Measurements from ENCODE around the gene POLR3E. TPM values are rescaled to one million over a fixed set of nuclear protein-coding genes. Genes with fewer than 3 reads are reported as not detected.

POLR3E gene
- total and polyA plus RNA-seq, 2 donors (not counting 1 experiment from before 2014, with no cell fraction given) = 97.1 to 98.4 TPM

DNA sequence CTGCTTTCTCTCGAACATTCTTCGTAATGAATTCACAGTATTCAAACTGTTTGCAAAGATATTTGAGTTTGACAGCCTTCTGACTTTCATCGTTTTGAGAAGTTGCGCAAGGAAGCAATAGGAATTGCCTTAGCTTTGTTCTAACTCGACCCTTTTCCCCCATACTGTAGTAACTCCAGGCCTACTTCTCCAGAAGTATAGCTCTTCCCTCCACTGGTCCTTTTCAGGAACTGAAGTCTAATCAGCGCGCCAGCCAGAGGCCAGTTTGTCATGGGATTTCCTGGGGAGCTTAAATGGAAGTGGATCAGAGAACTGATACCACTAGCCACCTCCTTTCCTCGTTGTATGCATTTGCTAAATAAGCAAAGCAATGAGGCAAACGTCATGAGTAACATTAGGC, 49.3 kb downstream of the POLR3E start:
- Histone ChIP-seq H3K4me2 (replicated peaks; ENCODE audit: low read depth, low read length, poor library complexity, severe bottlenecking) (no peak overlapping the region), H3K9ac (ENCODE audit: low read length) (no peak overlapping the region), H3K4me3 (ENCODE audit: control extremely low read depth in 1 of 5, extremely low read depth in 1 of 5, insufficient read depth in 1 of 5, low read depth in 2 of 5, low read length in 4 of 5) (no peak overlapping the region), H3K27ac (ENCODE audit: low read length in 2 of 2) (no peak overlapping the region), H3K36me3 (replicated peaks in 1 of 2; ENCODE audit: control extremely low read depth in 1 of 2, control insufficient read depth in 1 of 2, extremely low read depth in 1 of 2, insufficient read depth in 2 of 2, low read length in 1 of 2) (peaks cover 0 to 18% of the 10 kb centered on the region in 2 experiments), H2AFZ (ENCODE audit: insufficient read depth, low read depth, low read length, poor library complexity, severe bottlenecking) (no peak overlapping the region), H3K9me3 (ENCODE audit: control extremely low read depth in 1 of 3, control insufficient read depth in 2 of 3, insufficient read depth in 1 of 3, low read length in 2 of 3) (peaks cover 0 to under 1% (median 0%) of the 10 kb centered on the region in 3 donors), H4K20me1 (ENCODE audit: control insufficient read depth, insufficient read depth, low read length, poor library complexity, severe bottlenecking) (no peaks in the 10 kb centered on the region), H3K4me1 (ENCODE audit: control insufficient read depth in 2 of 2, insufficient read depth in 2 of 2, low read length in 2 of 2) (no peaks in the 10 kb centered on the region), H3K79me2 (ENCODE audit: control insufficient read depth, insufficient read depth, low read length) (no peaks in the 10 kb centered on the region), H3K27me3 (replicated peaks in 1 of 4; ENCODE audit: control extremely low read depth in 1 of 4, control insufficient read depth in 3 of 4, insufficient read depth in 4 of 4, low read length in 3 of 4) (no peaks in the 10 kb centered on the region)
- CTCF ChIA-PET = no interaction called here
- H3K9me3 Mint-ChIP-seq (ENCODE audit: insufficient read depth) = no peaks in the 10 kb centered on the region
- no peak for DNase-seq
- no peak for ATAC-seq (ENCODE audit: low read depth)
- no peak overlapping the region for H3K4me3 Mint-ChIP-seq
- WGBS (ENCODE audit: insufficient coverage) = 89% methylated on average over 5 of the region's 9 CpGs
- no peaks in the 10 kb centered on the region for H3K4me1 Mint-ChIP-seq
- H3K27me3 Mint-ChIP-seq = no peaks in the 10 kb centered on the region
- intact Hi-C loops (cut with micrococcal nuclease) = no loop called here
- POLR2A ChIA-PET = no interaction called here
- no peak overlapping the region for H3K27ac Mint-ChIP-seq
- TF ChIP-seq, protein P1, sequence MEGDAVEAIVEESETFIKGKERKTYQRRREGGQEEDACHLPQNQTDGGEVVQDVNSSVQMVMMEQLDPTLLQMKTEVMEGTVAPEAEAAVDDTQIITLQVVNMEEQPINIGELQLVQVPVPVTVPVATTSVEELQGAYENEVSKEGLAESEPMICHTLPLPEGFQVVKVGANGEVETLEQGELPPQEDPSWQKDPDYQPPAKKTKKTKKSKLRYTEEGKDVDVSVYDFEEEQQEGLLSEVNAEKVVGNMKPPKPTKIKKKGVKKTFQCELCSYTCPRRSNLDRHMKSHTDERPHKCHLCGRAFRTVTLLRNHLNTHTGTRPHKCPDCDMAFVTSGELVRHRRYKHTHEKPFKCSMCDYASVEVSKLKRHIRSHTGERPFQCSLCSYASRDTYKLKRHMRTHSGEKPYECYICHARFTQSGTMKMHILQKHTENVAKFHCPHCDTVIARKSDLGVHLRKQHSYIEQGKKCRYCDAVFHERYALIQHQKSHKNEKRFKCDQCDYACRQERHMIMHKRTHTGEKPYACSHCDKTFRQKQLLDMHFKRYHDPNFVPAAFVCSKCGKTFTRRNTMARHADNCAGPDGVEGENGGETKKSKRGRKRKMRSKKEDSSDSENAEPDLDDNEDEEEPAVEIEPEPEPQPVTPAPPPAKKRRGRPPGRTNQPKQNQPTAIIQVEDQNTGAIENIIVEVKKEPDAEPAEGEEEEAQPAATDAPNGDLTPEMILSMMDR (IDR thresholded peaks at IDR 0.05) = no peak
- TF ChIP-seq EZH2 (IDR thresholded peaks at IDR 0.05; ENCODE audit: borderline replicate concordance, insufficient read depth, low read depth, low read length, poor library complexity, severe bottlenecking) = no peak

DNA sequence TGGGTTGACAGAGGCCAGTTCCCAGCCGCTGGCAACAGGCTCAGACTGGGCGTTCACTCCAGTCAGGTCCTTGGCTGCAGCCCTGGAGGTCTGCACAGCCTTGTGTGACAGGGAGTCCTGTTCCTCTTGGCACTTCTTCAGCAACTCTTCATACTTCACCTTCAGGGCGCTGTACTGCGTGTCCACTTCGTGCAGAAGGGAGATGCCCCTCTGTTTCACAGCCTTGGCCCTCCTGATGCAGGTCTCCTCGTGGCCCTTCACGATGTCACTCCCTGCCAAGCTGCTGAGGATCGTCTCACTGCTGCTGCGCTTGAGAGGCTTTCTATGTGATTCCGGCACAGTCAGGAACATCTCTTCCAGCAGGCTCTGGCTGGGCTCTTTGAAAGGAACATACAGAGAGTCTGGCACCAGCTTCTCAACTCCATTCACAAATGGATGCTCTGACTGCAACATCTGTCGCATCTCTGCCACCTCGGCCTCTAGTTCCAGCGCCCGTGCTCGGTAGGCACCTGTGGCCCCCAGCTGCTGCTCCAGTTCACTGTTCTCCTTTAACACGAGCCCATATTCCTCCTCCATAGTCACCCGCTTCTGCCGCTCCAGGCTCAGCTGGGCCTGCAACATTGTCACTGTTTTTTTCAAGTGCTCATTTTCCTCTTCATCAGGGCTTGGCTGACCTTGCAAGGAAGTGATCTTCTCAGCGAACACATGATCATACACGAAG, 50.1 kb downstream of the POLR3E start:
- no peak overlapping the region for H3K27ac Mint-ChIP-seq
- CTCF ChIA-PET = no interaction called here
- WGBS (ENCODE audit: insufficient coverage) = 98% methylated on average over 18 of the region's 20 CpGs
- no peak overlapping the region for H3K27ac ChIP-seq (ENCODE audit: low read length in 2 of 2)
- H3K4me3 ChIP-seq (ENCODE audit: control extremely low read depth in 1 of 5, extremely low read depth in 1 of 5, insufficient read depth in 1 of 5, low read depth in 2 of 5, low read length in 4 of 5) = no peak overlapping the region
- H3K27me3 ChIP-seq (replicated peaks in 1 of 4; ENCODE audit: control extremely low read depth in 1 of 4, control insufficient read depth in 3 of 4, insufficient read depth in 4 of 4, low read length in 3 of 4) = no peaks in the 10 kb centered on the region
- intact Hi-C loops (cut with micrococcal nuclease) = no loop called here
- H3K36me3 ChIP-seq (replicated peaks in 1 of 2; ENCODE audit: control extremely low read depth in 1 of 2, control insufficient read depth in 1 of 2, extremely low read depth in 1 of 2, insufficient read depth in 2 of 2, low read length in 1 of 2) = peaks cover 0 to 18% of the 10 kb centered on the region in 2 experiments
- H3K27me3 Mint-ChIP-seq = no peaks in the 10 kb centered on the region
- H3K4me1 ChIP-seq (ENCODE audit: control insufficient read depth in 2 of 2, insufficient read depth in 2 of 2, low read length in 2 of 2) = no peaks in the 10 kb centered on the region
- no peak overlapping the region for H2AFZ ChIP-seq (ENCODE audit: insufficient read depth, low read depth, low read length, poor library complexity, severe bottlenecking)
- no peaks in the 10 kb centered on the region for H4K20me1 ChIP-seq (ENCODE audit: control insufficient read depth, insufficient read depth, low read length, poor library complexity, severe bottlenecking)
- DNase-seq (no peak), ATAC-seq (ENCODE audit: low read depth) (no peak)
- no peaks in the 10 kb centered on the region for H3K79me2 ChIP-seq (ENCODE audit: control insufficient read depth, insufficient read depth, low read length)
- no peak overlapping the region for H3K9ac ChIP-seq (ENCODE audit: low read length)
- no peak overlapping the region for H3K4me2 ChIP-seq (replicated peaks; ENCODE audit: low read depth, low read length, poor library complexity, severe bottlenecking)
- no peak overlapping the region for H3K4me3 Mint-ChIP-seq
- TF ChIP-seq, protein P1 (IDR thresholded peaks at IDR 0.05) = no peak
- no peak for TF ChIP-seq EZH2 (IDR thresholded peaks at IDR 0.05; ENCODE audit: borderline replicate concordance, insufficient read depth, low read depth, low read length, poor library complexity, severe bottlenecking)
- H3K9me3 Mint-ChIP-seq (ENCODE audit: insufficient read depth) = no peaks in the 10 kb centered on the region
- H3K4me1 Mint-ChIP-seq = no peaks in the 10 kb centered on the region
- POLR2A ChIA-PET = no interaction called here
- no peaks in the 10 kb centered on the region for H3K9me3 ChIP-seq (ENCODE audit: control extremely low read depth in 1 of 3, control insufficient read depth in 2 of 3, insufficient read depth in 1 of 3, low read length in 2 of 3)

Measured in B cell (primary cell).